Fibroblast of villous mesenchyme (primary cell): ENCODE results near the gene PLA2G2F. TPM values are rescaled to one million over a fixed set of nuclear protein-coding genes. Genes with fewer than 3 reads are reported as not detected.

ENCODE experiments used
- total RNA-seq: library from RNA; depleted of rRNA; stranded (reverse); fragments of >200 nt; gene quantifications from 2 replicates; pipeline ENCODE4 v1.2.3, GENCODE V29; 2012

PLA2G2F gene
- total RNA-seq, 1 donor: not detected

Other genes with a start within 250 kb of the PLA2G2F start
- gene PLA2G2E, start 215.7 kb upstream of the PLA2G2F start, total RNA-seq: not detected in 2 replicates
- gene PLA2G2A, start 159.7 kb upstream of the PLA2G2F start, total RNA-seq: not detected in 2 replicates
- gene PLA2G5, start 69.1 kb upstream of the PLA2G2F start, total RNA-seq: 0.32 TPM in 1 of 2 replicates, not detected in the other
- gene PLA2G2D, start 19.8 kb upstream of the PLA2G2F start, total RNA-seq: not detected in 2 replicates
- gene UBXN10, start 46.8 kb downstream of the PLA2G2F start, total RNA-seq: not detected in 2 replicates
- gene PLA2G2C, start 47.2 kb downstream of the PLA2G2F start, total RNA-seq: not detected in 2 replicates
- not detected in 2 replicates for gene VWA5B1, start 151.6 kb downstream of the PLA2G2F start, total RNA-seq